NCI-H1105 (cell line): ENCODE results near the gene PRRT1.
"Not testable (repeated sequence)": the region's sequence is repeated elsewhere in the genome, so short reads cannot be mapped to it uniquely, and the experiment has no call there.

ENCODE experiments used
- DNase-seq: peaks from one replicate; lab custom pipeline; 2025; lab: John Stamatoyannopoulos, UW

PRRT1 gene

GRCh38 chr6:32187725-32188380 is 36.1 kb upstream of the PRRT1 start:
- DNase-seq, result not testable (repeated sequence)

GRCh38 chr6:32187009-32187709 is 35.4 kb upstream of the PRRT1 start:
- no peak for DNase-seq

GRCh38 chr6:32186151-32186840 is 34.6 kb upstream of the PRRT1 start:
- not testable (repeated sequence) for DNase-seq

DNA sequence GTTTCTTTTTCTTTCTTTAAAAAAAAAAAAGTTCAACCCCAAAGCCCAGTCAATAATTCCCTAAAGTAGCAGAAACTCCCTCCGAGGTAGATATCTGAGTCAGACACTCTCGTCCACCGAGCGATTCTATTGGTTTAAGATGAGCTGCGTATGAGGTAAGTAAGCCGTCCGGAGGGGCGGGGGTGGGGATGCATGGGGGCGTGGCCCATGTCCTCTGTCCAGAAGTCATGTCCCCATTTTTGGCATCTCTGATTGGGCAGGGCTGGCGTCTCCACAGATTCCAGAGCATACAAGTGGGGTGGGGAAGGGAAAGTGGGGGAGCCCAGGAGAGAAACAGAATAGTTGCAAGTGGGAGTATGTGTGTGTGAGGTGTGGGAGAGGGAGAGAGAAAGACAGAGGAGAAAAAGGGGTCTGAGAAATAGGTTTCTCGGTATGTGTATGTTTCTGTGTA is 34.0 kb upstream of the PRRT1 start:
- not testable (repeated sequence) for DNase-seq

DNA sequence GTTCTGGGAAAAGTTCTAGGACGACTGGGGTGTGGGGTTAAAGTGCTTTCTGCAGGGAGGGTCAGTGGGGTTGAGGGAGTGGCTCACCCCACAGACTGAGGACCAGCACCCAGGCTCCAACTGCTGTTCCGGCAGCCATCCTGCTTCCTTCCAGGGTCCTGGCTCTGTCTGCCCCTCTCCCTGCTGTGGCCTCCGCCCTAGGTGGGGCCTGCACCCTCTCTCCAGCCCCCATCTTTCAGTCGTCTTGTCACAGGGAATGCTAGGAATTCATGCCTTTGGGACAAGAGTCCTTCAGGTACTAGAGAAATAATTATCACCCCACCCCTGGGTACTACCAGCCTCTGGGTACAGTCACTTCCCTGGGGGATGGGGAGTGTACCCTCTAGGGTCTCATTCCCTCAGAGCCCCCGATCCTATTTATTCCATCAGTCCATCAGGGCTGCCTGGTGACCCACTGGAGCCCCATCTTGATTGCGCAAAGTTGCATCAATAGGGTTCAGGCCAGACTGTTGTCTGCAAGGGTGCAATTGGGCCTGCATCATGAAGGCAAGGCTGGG is 32.4 kb upstream of the PRRT1 start, which contains the start of gene AGER:
AGER (minus strand) TSS at position 170 of the 557 bp plus-strand sequence; CDS start at position 139, 31 bp downstream.
- DNase-seq, result no peak

- DNase-seq, result no peak
These were observed 31.8 kb upstream of the PRRT1 start for GRCh38 chr6:32183483-32184083.

- DNase-seq, result no peak
These were observed 31.3 kb upstream of the PRRT1 start for GRCh38 chr6:32183030-32183429.

GRCh38 chr6:32182555-32182981 is 30.8 kb upstream of the PRRT1 start:
- DNase-seq, result no peak

DNA sequence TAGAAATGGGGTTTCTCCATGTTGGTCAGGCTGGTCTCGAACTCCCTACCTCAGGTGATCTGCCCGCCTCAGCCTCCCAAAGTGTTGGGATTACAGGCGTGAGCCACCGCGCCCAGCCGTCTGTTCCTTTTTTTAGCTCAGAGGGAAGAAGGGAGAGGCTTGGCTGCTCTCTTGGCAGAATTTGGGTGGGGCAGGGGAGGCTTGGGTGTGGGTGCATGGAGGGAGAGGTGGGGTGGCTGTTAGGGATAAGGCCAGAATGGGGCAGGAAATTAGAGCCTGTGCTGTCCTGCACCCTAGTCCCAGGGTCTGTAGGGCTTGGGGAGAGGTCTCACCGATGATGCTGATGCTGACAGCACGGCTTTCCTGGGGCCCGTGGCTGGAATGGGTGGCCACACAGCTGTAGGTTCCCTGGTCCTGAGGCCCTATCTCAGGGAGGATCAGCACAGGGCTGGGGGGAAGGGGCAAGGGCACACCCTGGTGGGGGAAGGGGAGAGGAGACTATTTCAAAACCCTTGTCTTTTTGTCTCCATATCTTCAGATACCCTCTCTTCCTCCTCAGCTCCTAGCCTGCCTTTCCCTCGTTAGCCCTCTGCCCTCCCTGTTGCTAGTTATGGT is 30.3 kb upstream of the PRRT1 start:
- no peak for DNase-seq

DNA sequence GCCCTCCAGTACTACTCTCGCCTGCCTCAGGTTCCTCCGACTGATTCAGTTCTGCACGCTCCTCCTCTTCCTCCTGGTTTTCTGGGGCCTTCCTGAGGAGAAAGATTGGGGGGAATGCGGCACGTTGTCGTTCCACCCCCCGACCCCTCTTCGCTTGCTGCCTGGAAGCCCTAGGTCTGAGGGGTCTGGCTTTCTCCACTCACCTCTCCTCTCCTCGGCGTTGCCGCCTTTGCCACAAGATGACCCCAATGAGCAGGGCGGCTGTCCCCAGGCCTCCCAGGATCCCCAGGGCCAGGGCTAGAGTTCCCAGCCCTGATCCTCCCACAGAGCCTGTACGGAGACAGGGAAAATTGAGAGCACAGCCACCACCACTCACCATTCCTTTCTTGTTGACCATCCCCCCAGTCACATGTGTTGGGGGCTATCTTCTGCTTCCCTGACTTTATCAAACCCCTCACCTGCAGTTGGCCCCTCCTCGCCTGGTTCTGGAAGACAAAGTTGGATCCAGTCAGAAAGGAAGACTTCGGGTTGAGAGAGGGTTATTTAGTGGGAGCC is 29.5 kb upstream of the PRRT1 start:
- no peak for DNase-seq

DNA sequence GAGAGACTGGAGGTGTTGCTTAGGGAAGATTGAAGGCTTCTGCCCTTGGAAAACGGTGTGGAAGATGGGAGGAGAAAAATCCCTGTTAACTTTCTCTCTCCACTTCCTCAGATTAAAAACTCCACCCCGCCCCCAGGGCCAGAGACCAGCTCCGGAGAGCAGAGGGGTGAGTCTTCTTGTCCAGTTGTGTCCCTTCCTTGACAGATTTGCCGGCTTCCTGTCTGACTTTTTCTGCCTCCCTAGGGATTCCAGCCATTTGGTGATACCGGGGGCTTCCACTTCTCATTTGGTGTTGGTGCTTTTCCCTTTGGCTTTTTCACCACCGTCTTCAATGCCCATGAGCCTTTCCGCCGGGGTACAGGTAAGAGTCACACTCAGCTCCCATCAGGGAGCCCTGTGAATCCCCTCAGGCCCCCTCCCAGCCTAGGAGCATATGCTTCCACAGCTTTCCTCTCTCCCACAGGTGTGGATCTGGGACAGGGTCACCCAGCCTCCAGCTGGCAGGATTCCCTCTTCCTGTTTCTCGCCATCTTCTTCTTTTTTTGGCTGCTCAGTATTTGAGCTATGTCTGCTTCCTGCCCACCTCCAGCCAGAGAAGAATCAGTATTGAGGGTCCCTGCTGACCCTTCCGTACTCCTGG is 28.1 kb upstream of the PRRT1 start:
- no peak for DNase-seq

DNA sequence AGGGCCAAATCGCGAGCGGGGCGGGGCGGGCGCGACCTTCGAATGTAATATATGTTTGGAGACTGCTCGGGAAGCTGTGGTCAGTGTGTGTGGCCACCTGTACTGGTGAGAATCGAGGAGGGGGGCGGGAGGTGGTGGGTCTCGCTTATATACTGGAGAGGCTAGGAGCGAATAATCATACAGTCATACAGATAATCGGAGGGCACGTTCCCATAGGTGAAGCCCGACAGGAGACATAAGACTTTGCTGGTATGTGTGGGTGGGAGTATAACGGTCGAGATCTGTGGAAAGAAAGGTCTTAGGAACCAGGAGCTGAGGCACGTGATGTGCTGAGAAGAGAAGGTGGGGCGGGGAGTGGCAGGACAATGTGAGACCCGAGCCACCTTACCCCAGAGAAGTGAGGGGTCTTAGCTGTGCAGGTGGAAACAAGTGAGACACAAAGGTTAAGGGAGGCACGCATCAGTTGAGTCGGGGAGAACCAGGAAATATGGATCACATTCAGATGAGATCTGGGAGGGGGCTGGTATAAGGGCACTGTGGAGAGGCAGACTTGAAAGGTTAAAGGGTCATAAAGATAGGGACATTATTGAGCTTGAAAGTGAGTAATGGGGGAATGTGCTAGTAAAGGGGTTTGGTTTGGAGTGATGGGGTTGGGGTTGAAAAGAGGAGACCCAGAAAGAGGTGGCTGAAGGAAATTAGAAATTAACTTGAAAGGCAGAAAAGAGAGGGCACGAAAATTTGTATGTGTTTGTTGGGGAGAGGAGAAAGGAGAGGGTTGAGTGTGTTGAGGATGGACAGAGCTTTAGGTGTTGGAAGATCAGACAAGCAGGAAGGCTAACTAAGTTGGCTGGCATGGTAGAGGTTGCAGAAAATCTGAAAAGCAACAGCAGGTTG is 27.1 kb upstream of the PRRT1 start:
- DNase-seq, result no peak

- peak; percentile 100 for DNase-seq
These were observed 26.2 kb upstream of the PRRT1 start, which contains the start of gene RNF5 for GRCh38 chr6:32177788-32178546. RNF5 (plus strand) TSS chr6:32178405; CDS start chr6:32178512, 107 bp downstream.

- peak; percentile 86 for DNase-seq
These were observed 25.5 kb upstream of the PRRT1 start for GRCh38 chr6:32177183-32177787.

- DNase-seq, result no peak
These were observed 24.9 kb upstream of the PRRT1 start for GRCh38 chr6:32176476-32177182.

GRCh38 chr6:32175711-32176475 is 24.2 kb upstream of the PRRT1 start, which contains the start of gene AGPAT1:
AGPAT1 (minus strand) TSS chr6:32176084; CDS start chr6:32171496, 4,588 bp downstream.
- peak; percentile 95 for DNase-seq

- DNase-seq, result no peak
These were observed 23.6 kb upstream of the PRRT1 start for GRCh38 chr6:32175322-32175710.
